Left ventricle myocardium inferior (tissue), 1 donor: ENCODE results near the gene SDR42E1. TPM values are rescaled to one million over a fixed set of nuclear protein-coding genes. Genes with fewer than 3 reads are reported as not detected.

ENCODE experiments used
- DNase-seq: peaks from one replicate; pipeline ENCODE4 v3.0.0-alpha.2; 2020
- H3K27ac ChIP-seq: fragments of 200-600 bp; replicated peaks from 2 replicates; pipeline ENCODE4 v1.8.0; 2021
- H3K27me3 ChIP-seq: fragments of 200-600 bp; 2 replicates; pipeline ENCODE4 v1.8.0; 2021; ENCODE audit warnings: low read depth
- H3K36me3 ChIP-seq: fragments of 200-600 bp; 2 replicates; pipeline ENCODE4 v1.8.0; 2021
- H3K4me1 ChIP-seq: fragments of 200-600 bp; 2 replicates; pipeline ENCODE4 v1.8.0; 2021
- H3K4me3 ChIP-seq: fragments of 200-600 bp; 2 replicates; pipeline ENCODE4 v1.8.0; 2021; ENCODE audit warnings: mild to moderate bottlenecking, moderate library complexity
- H3K9me3 ChIP-seq: fragments of 200-600 bp; replicated peaks from 2 replicates; pipeline ENCODE4 v1.8.0; 2021
- intact Hi-C: fragments of 100-400 bp; cut with micrococcal nuclease; formaldehyde crosslinking; loops from one replicate; pipeline ENCODE4 v1.11.0; 2022
- total RNA-seq: library from RNA; stranded (reverse); fragmentation: NEBNext Ultra II Directional; extraction: Animal tissue kit (Norgen Biotek cat#: 25700); gene quantifications from one replicate; pipeline ENCODE4 v1.2.1, GENCODE V29; 2021
- TF ChIP-seq, protein P1 (sequence below): fragments of 200-600 bp; IDR thresholded peaks from 2 replicates; pipeline ENCODE4 v1.8.0; 2021; ENCODE audit warnings: antibody characterized with exemption, mild to moderate bottlenecking, borderline replicate concordance
- donor health status: DM: no; HTN: yes; CAD: no; lungs with severe emphysema.

Gene SDR42E1
- total RNA-seq, 1 donor from 2014 or later, result 0.52 TPM

DNA sequence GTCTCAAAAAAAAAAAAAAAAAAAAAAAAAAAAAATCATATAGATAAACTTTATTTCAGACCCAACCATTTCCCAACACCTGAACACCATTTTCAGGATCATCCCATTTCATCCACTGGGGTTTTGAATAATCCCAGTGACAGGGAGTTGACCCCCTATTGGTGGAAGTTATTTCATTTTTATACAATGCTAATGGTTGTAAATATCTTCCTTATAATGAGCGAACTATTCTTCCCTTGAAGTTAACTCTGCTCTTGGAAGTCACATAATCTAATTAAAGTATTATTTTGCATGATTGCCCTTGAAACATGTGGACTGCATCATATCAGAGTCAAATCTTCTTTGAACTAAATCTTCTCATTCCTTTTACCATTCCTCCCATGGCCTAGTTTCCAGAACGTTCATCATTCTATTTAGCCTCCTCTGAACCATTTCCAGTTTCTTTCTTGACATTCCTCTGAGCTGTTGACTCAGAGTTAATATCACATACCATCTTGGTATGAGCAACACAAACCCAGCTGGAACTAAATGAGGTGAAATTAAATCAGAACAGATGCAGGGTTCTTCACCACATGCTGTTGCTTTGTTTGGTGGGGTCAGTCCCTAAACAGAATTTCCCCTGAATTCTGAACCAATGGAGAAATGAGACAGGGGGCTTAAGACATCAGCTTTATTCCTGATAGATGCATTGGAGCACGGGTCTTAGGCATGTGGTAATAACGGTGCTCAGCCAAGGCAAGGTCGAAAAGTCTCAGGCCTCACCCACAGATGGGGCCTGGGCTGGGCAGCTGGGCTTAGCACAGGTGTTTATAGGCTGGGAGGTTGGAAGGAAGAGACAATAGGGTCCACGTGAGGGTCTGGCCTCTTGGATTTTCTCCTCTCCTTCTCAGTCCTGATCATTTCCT lies 32.7 kb upstream of the SDR42E1 start:
- H3K9me3 ChIP-seq, result no peaks in the 10 kb centered on the region
- no peak overlapping the region for H3K4me3 ChIP-seq
- no peak overlapping the region for H3K27ac ChIP-seq
- no peaks in the 10 kb centered on the region for H3K4me1 ChIP-seq
- intact Hi-C loops, result no loop called here
- no peaks in the 10 kb centered on the region for H3K36me3 ChIP-seq
- H3K27me3 ChIP-seq, result peaks cover 69% of the 10 kb centered on the region
- TF ChIP-seq, protein P1, sequence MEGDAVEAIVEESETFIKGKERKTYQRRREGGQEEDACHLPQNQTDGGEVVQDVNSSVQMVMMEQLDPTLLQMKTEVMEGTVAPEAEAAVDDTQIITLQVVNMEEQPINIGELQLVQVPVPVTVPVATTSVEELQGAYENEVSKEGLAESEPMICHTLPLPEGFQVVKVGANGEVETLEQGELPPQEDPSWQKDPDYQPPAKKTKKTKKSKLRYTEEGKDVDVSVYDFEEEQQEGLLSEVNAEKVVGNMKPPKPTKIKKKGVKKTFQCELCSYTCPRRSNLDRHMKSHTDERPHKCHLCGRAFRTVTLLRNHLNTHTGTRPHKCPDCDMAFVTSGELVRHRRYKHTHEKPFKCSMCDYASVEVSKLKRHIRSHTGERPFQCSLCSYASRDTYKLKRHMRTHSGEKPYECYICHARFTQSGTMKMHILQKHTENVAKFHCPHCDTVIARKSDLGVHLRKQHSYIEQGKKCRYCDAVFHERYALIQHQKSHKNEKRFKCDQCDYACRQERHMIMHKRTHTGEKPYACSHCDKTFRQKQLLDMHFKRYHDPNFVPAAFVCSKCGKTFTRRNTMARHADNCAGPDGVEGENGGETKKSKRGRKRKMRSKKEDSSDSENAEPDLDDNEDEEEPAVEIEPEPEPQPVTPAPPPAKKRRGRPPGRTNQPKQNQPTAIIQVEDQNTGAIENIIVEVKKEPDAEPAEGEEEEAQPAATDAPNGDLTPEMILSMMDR, result no peak
- DNase-seq, result no peak

DNA sequence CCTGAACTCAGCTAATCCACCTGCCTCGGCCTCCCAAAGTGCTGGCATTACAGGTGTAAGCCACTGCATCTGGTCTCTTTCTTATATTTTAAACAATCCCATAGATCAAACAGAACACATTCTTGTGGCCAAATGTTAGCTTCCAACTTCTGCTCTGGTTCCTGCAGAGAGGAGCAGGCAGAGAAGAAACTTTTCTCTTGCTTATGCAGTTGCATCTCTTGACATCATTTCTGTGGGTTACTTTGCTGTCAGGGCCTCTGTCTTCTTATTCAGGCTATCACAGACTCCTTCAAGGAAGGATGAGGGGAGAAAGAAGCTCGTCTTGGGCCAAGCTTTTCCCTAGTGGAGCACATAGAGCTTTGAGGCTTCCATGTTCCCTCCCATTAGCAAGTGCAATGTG lies 31.6 kb upstream of the SDR42E1 start:
- no peak overlapping the region for H3K4me3 ChIP-seq
- no peaks in the 10 kb centered on the region for H3K4me1 ChIP-seq
- intact Hi-C loops, result no loop called here
- no peak for DNase-seq
- H3K27ac ChIP-seq, result no peak overlapping the region
- no peaks in the 10 kb centered on the region for H3K36me3 ChIP-seq
- TF ChIP-seq, protein P1, result no peak
- H3K9me3 ChIP-seq, result no peaks in the 10 kb centered on the region
- peaks cover 70% of the 10 kb centered on the region for H3K27me3 ChIP-seq

DNA sequence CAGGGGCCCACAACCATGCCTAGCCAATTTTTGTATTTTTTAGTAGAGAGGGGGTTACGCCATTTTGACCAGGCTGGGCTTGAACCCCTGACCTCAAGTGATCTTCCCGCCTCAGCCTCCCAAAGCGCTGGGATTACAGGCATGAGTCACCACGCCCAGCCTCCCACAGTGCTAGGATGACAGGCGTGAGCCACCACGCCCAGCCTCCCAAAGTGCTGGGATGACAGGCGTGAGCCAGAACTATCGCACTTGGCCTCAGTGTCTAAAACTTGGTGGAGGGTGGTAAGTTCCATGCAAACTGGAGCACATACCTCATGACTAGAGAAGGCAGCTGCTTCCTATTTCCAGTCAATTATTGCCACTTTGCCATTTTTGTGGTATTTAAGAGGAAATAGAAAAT lies 30.9 kb upstream of the SDR42E1 start:
- Histone ChIP-seq H3K9me3 (no peaks in the 10 kb centered on the region), H3K27me3 (peaks cover 67% of the 10 kb centered on the region), H3K4me1 (no peaks in the 10 kb centered on the region), H3K27ac (no peak overlapping the region), H3K4me3 (no peak overlapping the region), H3K36me3 (no peaks in the 10 kb centered on the region)
- TF ChIP-seq, protein P1, result no peak
- DNase-seq, result no peak
- intact Hi-C loops, result no loop called here

DNA sequence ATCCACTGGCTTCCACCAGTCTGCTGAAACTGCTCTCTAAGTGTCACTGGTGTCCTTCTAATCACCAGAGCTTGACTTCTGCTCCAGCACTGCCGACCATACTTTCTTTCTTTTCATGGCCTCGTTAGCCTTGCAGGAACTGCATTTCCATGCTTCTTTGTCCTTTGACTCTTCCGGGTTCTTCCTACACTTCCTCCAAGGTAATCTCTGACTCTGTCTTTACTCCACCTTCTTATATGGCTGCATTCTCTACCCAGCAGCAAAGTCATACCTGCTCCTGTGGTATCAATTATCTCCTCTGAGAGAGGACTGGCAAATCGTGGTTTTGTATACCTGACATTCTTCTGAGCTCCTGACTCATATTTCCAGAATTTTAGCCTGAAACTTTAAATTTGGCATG lies 30.3 kb upstream of the SDR42E1 start:
- no peak for DNase-seq
- TF ChIP-seq, protein P1, result no peak
- no peaks in the 10 kb centered on the region for H3K36me3 ChIP-seq
- intact Hi-C loops, result no loop called here
- H3K27me3 ChIP-seq, result peaks cover 61% of the 10 kb centered on the region
- no peaks in the 10 kb centered on the region for H3K9me3 ChIP-seq
- no peaks in the 10 kb centered on the region for H3K4me1 ChIP-seq
- no peak overlapping the region for H3K27ac ChIP-seq
- H3K4me3 ChIP-seq, result no peak overlapping the region

DNA sequence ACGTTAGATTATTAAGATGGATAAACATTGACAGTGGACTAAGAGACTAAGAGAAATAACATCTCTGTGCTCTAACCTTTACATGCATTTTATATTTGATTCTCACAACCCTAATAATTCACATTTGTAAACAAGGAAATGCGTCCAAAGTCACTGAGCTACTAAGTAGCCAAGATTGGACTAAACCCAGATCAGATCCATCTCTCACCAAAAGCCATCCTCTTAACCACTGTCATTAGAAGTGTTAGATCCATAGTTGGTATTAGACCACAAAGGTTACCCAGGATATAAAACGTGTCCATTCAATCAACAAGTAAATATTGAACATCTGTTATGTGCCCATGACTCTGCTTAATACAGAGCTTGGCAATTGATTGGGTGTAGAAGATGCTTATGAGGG lies 29.0 kb upstream of the SDR42E1 start:
- H3K4me1 ChIP-seq, result no peaks in the 10 kb centered on the region
- TF ChIP-seq, protein P1, result no peak
- no peak overlapping the region for H3K4me3 ChIP-seq
- H3K27me3 ChIP-seq, result peaks cover 57% of the 10 kb centered on the region
- no peak overlapping the region for H3K27ac ChIP-seq
- no peak for DNase-seq
- intact Hi-C loops, result no loop called here
- no peaks in the 10 kb centered on the region for H3K36me3 ChIP-seq
- no peaks in the 10 kb centered on the region for H3K9me3 ChIP-seq
